GM23338 (cell line): Measurements from ENCODE around the gene RAB17.

Source experiments
- CTCF ChIP-seq, 2 experiments: fragments of 200-600 bp in 1 of 2; sonication (generic) in 1 of 2; conservative IDR thresholded peaks; 2 replicates each; pipeline versions ENCODE4 v1.5.1 to v1.6.1; 2016 to 2017; ENCODE audit warnings: antibody characterized with exemption in 2 of 2, low read depth in 2 of 2, mild to moderate bottlenecking in 2 of 2, moderate library complexity in 1 of 2
- EZH2 ChIP-seq: fragments of 200-600 bp; sonication (generic); IDR thresholded peaks from one replicate; pipeline ENCODE4 v1.8.0; 2017; ENCODE audit warnings: antibody characterized with exemption, mild to moderate bottlenecking, low read depth; ENCODE audit not compliant: unreplicated experiment
- EZH2phosphoT487 ChIP-seq: fragments of 200-600 bp; sonication (generic); IDR thresholded peaks from one replicate; pipeline ENCODE4 v1.8.1; 2018; ENCODE audit warnings: antibody characterized with exemption; ENCODE audit not compliant: unreplicated experiment

- no peak for TF ChIP-seq EZH2
- no peak for TF ChIP-seq CTCF (conservative IDR thresholded peaks at IDR 0.05; ENCODE audit: low read depth in 2 of 2)
- TF ChIP-seq EZH2phosphoT487: no peak
Measured at GRCh38 chr2:237625777-237626176, 35.2 kb upstream of the RAB17 start.
